Natural killer cell (primary cell): ENCODE measurements around the gene ZNF507. TPM values are rescaled to one million over a fixed set of nuclear protein-coding genes. Genes with fewer than 3 reads are reported as not detected.

Source experiments
- ATAC-seq, 3 donors: fragments of 150-1000 bp in 2 of 3; fragments of 200-7000 bp in 1 of 3; cut with Tn5 transposase; 1 replicate in 1 of 3; 2 replicates in 2 of 3; pipeline ENCODE4 v1.10.0; 2021; ENCODE audit warnings: mild to moderate bottlenecking in 2 of 3, moderate library complexity in 2 of 3
- DNase-seq, 2 donors: peaks; one replicate each; pipeline versions ENCODE4 v3.0.0 to v3.0.0-alpha.2; 2013 to 2021; ENCODE audit warnings: mixed read lengths in 1 of 2
- H3K27ac ChIP-seq: one replicate; pipeline ENCODE4 v1.5.1; 2013; ENCODE audit warnings: mild to moderate bottlenecking, low read length
- H3K27me3 ChIP-seq: one replicate; pipeline ENCODE4 v1.6.1; 2013; ENCODE audit warnings: low read length; ENCODE audit not compliant: control insufficient read depth, insufficient read depth
- H3K36me3 ChIP-seq: one replicate; pipeline ENCODE4 v1.6.1; 2013; ENCODE audit warnings: low read length; ENCODE audit not compliant: control insufficient read depth, insufficient read depth
- H3K4me1 ChIP-seq: one replicate; pipeline ENCODE4 v1.6.1; 2013; ENCODE audit warnings: low read length; ENCODE audit not compliant: control insufficient read depth, insufficient read depth
- H3K4me3 ChIP-seq: one replicate; pipeline ENCODE4 v1.5.1; 2013; ENCODE audit warnings: low read length
- H3K9me3 ChIP-seq: one replicate; pipeline ENCODE4 v1.6.1; 2013; ENCODE audit warnings: low read length; ENCODE audit not compliant: control insufficient read depth, insufficient read depth
- H3K27ac Mint-ChIP-seq, 2 donors: one replicate each; pipeline ENCODE4 v1.8.0; 2022; ENCODE audit warnings: mild to moderate bottlenecking in 2 of 2, mixed read lengths in 2 of 2, moderate library complexity in 1 of 2
- H3K27me3 Mint-ChIP-seq, 2 donors: one replicate each; pipeline ENCODE4 v1.8.0; 2022; ENCODE audit warnings: low read depth in 2 of 2, mixed read lengths in 2 of 2
- H3K36me3 Mint-ChIP-seq: one replicate; pipeline ENCODE4 v1.8.0; 2022; ENCODE audit warnings: mixed read lengths
- H3K4me1 Mint-ChIP-seq, 2 donors: one replicate each; pipeline ENCODE4 v1.8.0; 2022; ENCODE audit warnings: mixed read lengths in 2 of 2
- H3K4me3 Mint-ChIP-seq: one replicate; pipeline ENCODE4 v1.8.0; 2022; ENCODE audit warnings: mild to moderate bottlenecking, moderate library complexity, mixed read lengths
- H3K9me3 Mint-ChIP-seq, 2 donors: one replicate each; pipeline ENCODE4 v1.8.0; 2022; ENCODE audit warnings: mixed read lengths in 2 of 2
- WGBS: methylation state at CpG from one replicate; pipeline ENCODE4 v1.1.7; 2013; ENCODE audit warnings: missing lambda C conversion rate; ENCODE audit not compliant: insufficient coverage; 5-methylcytosine and 5-hydroxymethylcytosine counted together
- intact Hi-C: fragments of 100-400 bp; cut with micrococcal nuclease; formaldehyde crosslinking; loops from one replicate; pipeline ENCODE4 v1.14.2; 2022
- total RNA-seq, 4 donors: library from RNA; stranded (reverse); fragments of 120-200 nt in 1 of 4; gene quantifications; one replicate each; pipeline versions ENCODE4 v1.2.3 to v1.2.4, GENCODE V29; 2013 to 2022
- TF ChIP-seq, protein P1 (sequence below): fragments of 200-600 bp; IDR thresholded peaks from one replicate; pipeline ENCODE4 v1.8.0; 2022; ENCODE audit warnings: antibody characterized with exemption

Gene ZNF507
- total RNA-seq, 3 donors from 2014 or later (not counting 1 experiment from before 2014, with no cell fraction given): 27.9 to 34.6 (median 29.1) TPM

GRCh38 chr19:32436692-32437091 is 91.3 kb downstream of the ZNF507 start:
- no peaks in the 10 kb centered on the region for H3K4me1 ChIP-seq
- no peak overlapping the region for H3K27ac ChIP-seq
- H3K4me3 ChIP-seq: no peak overlapping the region
- intact Hi-C loops: no loop called here
- Mint-ChIP-seq H3K27me3 (no peaks in the 10 kb centered on the region), H3K4me1 (peaks cover 0 to 6% of the 10 kb centered on the region in 2 donors), H3K36me3 (peaks cover 8% of the 10 kb centered on the region), H3K27ac (no peak overlapping the region), H3K4me3 (no peak overlapping the region), H3K9me3 (no peaks in the 10 kb centered on the region)
- no peaks in the 10 kb centered on the region for H3K9me3 ChIP-seq
- ATAC-seq (no peak), DNase-seq (no peak)
- 97% methylated on average over 6 of the region's 6 CpGs for WGBS
- H3K27me3 ChIP-seq: no peaks in the 10 kb centered on the region
- TF ChIP-seq, protein P1, sequence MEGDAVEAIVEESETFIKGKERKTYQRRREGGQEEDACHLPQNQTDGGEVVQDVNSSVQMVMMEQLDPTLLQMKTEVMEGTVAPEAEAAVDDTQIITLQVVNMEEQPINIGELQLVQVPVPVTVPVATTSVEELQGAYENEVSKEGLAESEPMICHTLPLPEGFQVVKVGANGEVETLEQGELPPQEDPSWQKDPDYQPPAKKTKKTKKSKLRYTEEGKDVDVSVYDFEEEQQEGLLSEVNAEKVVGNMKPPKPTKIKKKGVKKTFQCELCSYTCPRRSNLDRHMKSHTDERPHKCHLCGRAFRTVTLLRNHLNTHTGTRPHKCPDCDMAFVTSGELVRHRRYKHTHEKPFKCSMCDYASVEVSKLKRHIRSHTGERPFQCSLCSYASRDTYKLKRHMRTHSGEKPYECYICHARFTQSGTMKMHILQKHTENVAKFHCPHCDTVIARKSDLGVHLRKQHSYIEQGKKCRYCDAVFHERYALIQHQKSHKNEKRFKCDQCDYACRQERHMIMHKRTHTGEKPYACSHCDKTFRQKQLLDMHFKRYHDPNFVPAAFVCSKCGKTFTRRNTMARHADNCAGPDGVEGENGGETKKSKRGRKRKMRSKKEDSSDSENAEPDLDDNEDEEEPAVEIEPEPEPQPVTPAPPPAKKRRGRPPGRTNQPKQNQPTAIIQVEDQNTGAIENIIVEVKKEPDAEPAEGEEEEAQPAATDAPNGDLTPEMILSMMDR: no peak
- H3K36me3 ChIP-seq: peaks cover 7% of the 10 kb centered on the region

- no peak overlapping the region for H3K27ac ChIP-seq
- no peaks in the 10 kb centered on the region for H3K27me3 Mint-ChIP-seq
- peaks cover 8% of the 10 kb centered on the region for H3K36me3 Mint-ChIP-seq
- H3K4me1 ChIP-seq: no peaks in the 10 kb centered on the region
- no peak for DNase-seq
- no peak for ATAC-seq
- TF ChIP-seq, protein P1: no peak
- WGBS: 78% methylated on average over 1 of the region's 1 CpG
- no peak overlapping the region for H3K4me3 Mint-ChIP-seq
- H3K36me3 ChIP-seq: peaks cover 7% of the 10 kb centered on the region
- intact Hi-C loops: no loop called here
- no peaks in the 10 kb centered on the region for H3K27me3 ChIP-seq
- H3K27ac Mint-ChIP-seq: no peak overlapping the region
- no peaks in the 10 kb centered on the region for H3K9me3 Mint-ChIP-seq
- H3K4me1 Mint-ChIP-seq: peaks cover 0 to 6% of the 10 kb centered on the region in 2 donors
- H3K9me3 ChIP-seq: no peaks in the 10 kb centered on the region
- H3K4me3 ChIP-seq: no peak overlapping the region
These were observed 91.7 kb downstream of the ZNF507 start for GRCh38 chr19:32437096-32437495.

Other genes starting within 250 kb of the ZNF507 start
- 10 to 100 TPM; 26.7 to 28.1 (median 27.6) TPM for gene DPY19L3, start 60.2 kb downstream of the ZNF507 start, total RNA-seq
- 10 to 100 TPM; 24.5 to 29.7 (median 25.0) TPM for gene PDCD5, start 235.6 kb downstream of the ZNF507 start, total RNA-seq